IMR-90 (cell line): ENCODE measurements around the gene ELMO1. TPM values are rescaled to one million over a fixed set of nuclear protein-coding genes. Genes with fewer than 3 reads are reported as not detected.

Experiments
- ATAC-seq: fragments of 200-7000 bp; cut with Tn5 transposase; 2 replicates; pipeline ENCODE4 v1.9.1; 2020; ENCODE audit warnings: low read depth, mild to moderate bottlenecking, moderate library complexity
- BruUV-seq: library from RNA; stranded (reverse); fragments of 400-500 nt; replicated peaks from 2 replicates; lab custom pipeline; 2021; lab: Mats Ljungman, UMichigan
- CTCF ChIA-PET: fragments of 300-600 bp; formaldehyde crosslinking; extraction: SDS; loops from one replicate; lab custom pipeline; 2021; ENCODE audit warnings: antibody characterized with exemption; lab: Yijun Ruan, JAX
- POLR2A ChIA-PET: fragments of 300-600 bp; sonication (Branson Sonifier 250); formaldehyde crosslinking; loops from one replicate; lab custom pipeline; 2022; ENCODE audit warnings: antibody characterized with exemption; ENCODE audit not compliant: unreplicated experiment; lab: Charles Lee
- DNase-seq: peaks from one replicate; pipeline ENCODE4 v3.0.0; 2013
- H2AFZ ChIP-seq: replicated peaks from 2 replicates; pipeline ENCODE3; 2013; ENCODE audit warnings: low read length, mild to moderate bottlenecking; ENCODE audit not compliant: poor library complexity
- H2AK5ac ChIP-seq: 2 replicates; pipeline ENCODE4 v1.6.1; 2013; ENCODE audit warnings: low read depth, low read length, inconsistent platforms
- H2AK9ac ChIP-seq: replicated peaks from 2 replicates; pipeline ENCODE3; 2013; ENCODE audit warnings: mild to moderate bottlenecking, low read depth, low read length, moderate library complexity; ENCODE audit not compliant: poor library complexity
- H2BK120ac ChIP-seq: 2 replicates; pipeline ENCODE4 v1.6.1; 2013; ENCODE audit warnings: low read depth, low read length, inconsistent platforms
- H2BK15ac ChIP-seq: 3 replicates; pipeline ENCODE4 v1.6.1; 2013; ENCODE audit warnings: low read depth, low read length, inconsistent platforms
- H2BK20ac ChIP-seq: 2 replicates; pipeline ENCODE4 v1.6.1; 2013; ENCODE audit warnings: low read depth, mild to moderate bottlenecking, inconsistent platforms, low read length, moderate library complexity
- H2BK5ac ChIP-seq: 2 replicates; pipeline ENCODE4 v1.6.1; 2013; ENCODE audit warnings: mild to moderate bottlenecking, low read depth, low read length, inconsistent platforms; ENCODE audit not compliant: poor library complexity, severe bottlenecking
- H3K14ac ChIP-seq: replicated peaks from 2 replicates; pipeline ENCODE4 v1.6.1; 2013; ENCODE audit warnings: low read depth, low read length, inconsistent platforms
- H3K18ac ChIP-seq: 2 replicates; pipeline ENCODE4 v1.6.1; 2013; ENCODE audit warnings: low read depth, low read length, control low read depth
- H3K23ac ChIP-seq: 2 replicates; pipeline ENCODE4 v1.6.1; 2013; ENCODE audit warnings: low read depth, low read length, inconsistent platforms
- H3K27ac ChIP-seq: 2 replicates; pipeline ENCODE4 v1.5.1; 2013; ENCODE audit warnings: mild to moderate bottlenecking, control low read depth, low read length; ENCODE audit not compliant: insufficient read depth
- H3K27me3 ChIP-seq: 2 replicates; pipeline ENCODE4 v1.6.1; 2013; ENCODE audit warnings: low read length; ENCODE audit not compliant: control insufficient read depth, insufficient read depth
- H3K36me3 ChIP-seq: 2 replicates; pipeline ENCODE4 v1.6.1; 2013; ENCODE audit warnings: low read length, mixed read lengths; ENCODE audit not compliant: control insufficient read depth, insufficient read depth
- H3K4ac ChIP-seq: 2 replicates; pipeline ENCODE4 v1.6.1; 2013; ENCODE audit warnings: low read depth, low read length, inconsistent platforms
- H3K4me1 ChIP-seq: 2 replicates; pipeline ENCODE4 v1.6.1; 2013; ENCODE audit warnings: low read length, mixed read lengths; ENCODE audit not compliant: control insufficient read depth, insufficient read depth
- H3K4me2 ChIP-seq: 2 replicates; pipeline ENCODE4 v1.6.1; 2013; ENCODE audit warnings: low read depth, mild to moderate bottlenecking, control low read depth, low read length, moderate library complexity
- H3K4me3 ChIP-seq: 2 replicates; pipeline ENCODE4 v1.5.1; 2013; ENCODE audit warnings: low read depth, mild to moderate bottlenecking, control low read depth, low read length, moderate library complexity; ENCODE audit not compliant: insufficient read depth
- H3K56ac ChIP-seq: 2 replicates; pipeline ENCODE4 v1.6.1; 2013; ENCODE audit warnings: low read length, inconsistent platforms; ENCODE audit not compliant: insufficient read depth; ENCODE audit errors: extremely low read depth
- H3K79me1 ChIP-seq, 2 experiments: 2 replicates each; pipeline ENCODE4 v1.6.1; 2013; ENCODE audit warnings: low read length in 2 of 2, inconsistent platforms in 1 of 2, low read depth in 1 of 2
- H3K9ac ChIP-seq: 2 replicates; pipeline ENCODE4 v1.6.1; 2013; ENCODE audit warnings: low read depth, low read length, control low read depth
- H3K9me1 ChIP-seq: 2 replicates; pipeline ENCODE4 v1.6.1; 2013; ENCODE audit warnings: low read length, inconsistent platforms; ENCODE audit not compliant: insufficient read depth
- H3K9me3 ChIP-seq: 2 replicates; pipeline ENCODE4 v1.6.1; 2013; ENCODE audit warnings: low read length; ENCODE audit not compliant: control insufficient read depth, insufficient read depth
- H4K20me1 ChIP-seq: 2 replicates; pipeline ENCODE4 v1.6.1; 2013; ENCODE audit warnings: low read length, inconsistent platforms; ENCODE audit not compliant: insufficient read depth
- H4K5ac ChIP-seq: 2 replicates; pipeline ENCODE4 v1.6.1; 2013; ENCODE audit warnings: mild to moderate bottlenecking, low read depth, low read length, control low read depth
- H4K8ac ChIP-seq, 2 experiments: 2 replicates each; pipeline ENCODE4 v1.6.1; 2013; ENCODE audit warnings: low read depth in 2 of 2, low read length in 2 of 2, control low read depth in 1 of 2, inconsistent platforms in 1 of 2
- H4K91ac ChIP-seq: 2 replicates; pipeline ENCODE4 v1.6.1; 2013; ENCODE audit warnings: low read depth, low read length, inconsistent platforms; ENCODE audit not compliant: insufficient read depth
- BHLHE40 ChIP-seq: fragments of 150-350 bp; IDR thresholded peaks from 2 replicates; pipeline ENCODE4 v1.6.1; 2016; ENCODE audit warnings: mild to moderate bottlenecking, low read depth, low read length
- MAFK ChIP-seq: IDR thresholded peaks from 2 replicates; pipeline ENCODE4 v1.6.1; 2012; ENCODE audit warnings: low read depth, low read length, improper control_type of control experiment
- MAZ ChIP-seq: IDR thresholded peaks from 2 replicates; pipeline ENCODE4 v1.6.1; 2012; ENCODE audit warnings: low read depth, mild to moderate bottlenecking, low read length, improper control_type of control experiment, moderate library complexity, borderline replicate concordance
- WGBS, 2 experiments: methylation state at CpG; one replicate each; pipeline versions ENCODE4 v1.1.5 to v1.1.7; 2013; ENCODE audit warnings: missing lambda C conversion rate in 2 of 2; ENCODE audit not compliant: insufficient read length in 1 of 2; ENCODE audit errors: extremely low coverage in 2 of 2; 5-methylcytosine and 5-hydroxymethylcytosine counted together
- dilution Hi-C: fragments of 300-500 bp; cut with HindIII; formaldehyde crosslinking; loops from one replicate; pipeline ENCODE4 v1.14.3; 2018; ENCODE audit warnings: low sequenced_read_pairs; ENCODE audit not compliant: unreplicated experiment
- in situ Hi-C: fragments of 300-500 bp; cut with MboI; formaldehyde crosslinking; loops from 3 replicates; pipeline ENCODE4 v1.14.3; 2019; ENCODE audit warnings: low sequenced_read_pairs, inconsistent platforms, mixed read lengths
- intact Hi-C: fragments of 100-400 bp; cut with micrococcal nuclease; formaldehyde crosslinking; loops from 2 replicates; pipeline ENCODE4 v1.10.0; 2022
- polyA plus RNA-seq, 3 experiments: library from polyadenylated mRNA; depleted of rRNA; stranded (reverse); fragments of >200 nt; gene quantifications; 2 replicates each; pipeline ENCODE4 v1.2.3, GENCODE V29; 2012; ENCODE audit warnings: low replicate concordance in 1 of 3
- total RNA-seq: library from RNA; depleted of rRNA; stranded (reverse); fragments of >200 nt; gene quantifications from 2 replicates; pipeline ENCODE4 v1.2.3, GENCODE V29; 2012
- TF ChIP-seq, protein P1 (sequence below): fragments of 150-350 bp; IDR thresholded peaks from 2 replicates; pipeline ENCODE4 v1.6.1; 2017; ENCODE audit warnings: mild to moderate bottlenecking, antibody characterized with exemption, low read length, low read depth
- TF ChIP-seq, protein P2 (sequence below): fragments of 150-350 bp; IDR thresholded peaks from 2 replicates; pipeline ENCODE4 v1.6.1; 2016; ENCODE audit warnings: low read depth, mild to moderate bottlenecking, low read length, moderate library complexity, borderline replicate concordance

The ELMO1 gene
- total and polyA plus RNA-seq, 2 of the 4 experiments (the other 2 are of a cell fraction): 0.03 TPM; not detected in 1

DNA sequence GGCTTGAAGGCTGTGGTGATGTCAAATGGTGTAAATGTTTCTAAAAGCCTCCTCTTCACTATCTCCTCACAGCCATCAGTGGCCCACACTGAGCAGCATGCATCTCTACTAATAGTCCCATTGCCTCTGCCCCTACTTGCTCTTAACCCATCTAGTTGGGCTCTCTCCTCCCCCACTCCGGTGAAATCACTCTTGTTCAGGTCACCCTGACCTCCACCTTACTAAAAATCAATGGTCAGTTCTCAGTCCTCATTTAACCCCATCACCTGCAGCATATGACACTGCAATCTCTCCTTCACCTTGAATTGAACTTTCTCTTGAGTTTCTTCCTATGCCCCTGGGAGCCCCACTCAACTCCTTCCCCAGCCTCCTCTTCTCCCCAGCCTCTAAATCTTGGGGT, 369.2 kb downstream of the ELMO1 start:
- H3K56ac ChIP-seq: no peak overlapping the region
- no peak overlapping the region for H2AK5ac ChIP-seq
- H3K27ac ChIP-seq: no peak overlapping the region
- ChIA-PET POLR2A (no interaction called here), CTCF (no interaction called here)
- no peaks in the 10 kb centered on the region for H3K9me3 ChIP-seq
- H3K18ac ChIP-seq: no peak overlapping the region
- H3K27me3 ChIP-seq: no peaks in the 10 kb centered on the region; the same call in 1 of the 2 replicates
- no peak overlapping the region for H2BK20ac ChIP-seq
- TF ChIP-seq MAZ: no peak
- no peak for TF ChIP-seq MAFK
- TF ChIP-seq, protein P1, sequence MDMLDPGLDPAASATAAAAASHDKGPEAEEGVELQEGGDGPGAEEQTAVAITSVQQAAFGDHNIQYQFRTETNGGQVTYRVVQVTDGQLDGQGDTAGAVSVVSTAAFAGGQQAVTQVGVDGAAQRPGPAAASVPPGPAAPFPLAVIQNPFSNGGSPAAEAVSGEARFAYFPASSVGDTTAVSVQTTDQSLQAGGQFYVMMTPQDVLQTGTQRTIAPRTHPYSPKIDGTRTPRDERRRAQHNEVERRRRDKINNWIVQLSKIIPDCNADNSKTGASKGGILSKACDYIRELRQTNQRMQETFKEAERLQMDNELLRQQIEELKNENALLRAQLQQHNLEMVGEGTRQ: no peak
- no peak for TF ChIP-seq BHLHE40
- TF ChIP-seq, protein P2, sequence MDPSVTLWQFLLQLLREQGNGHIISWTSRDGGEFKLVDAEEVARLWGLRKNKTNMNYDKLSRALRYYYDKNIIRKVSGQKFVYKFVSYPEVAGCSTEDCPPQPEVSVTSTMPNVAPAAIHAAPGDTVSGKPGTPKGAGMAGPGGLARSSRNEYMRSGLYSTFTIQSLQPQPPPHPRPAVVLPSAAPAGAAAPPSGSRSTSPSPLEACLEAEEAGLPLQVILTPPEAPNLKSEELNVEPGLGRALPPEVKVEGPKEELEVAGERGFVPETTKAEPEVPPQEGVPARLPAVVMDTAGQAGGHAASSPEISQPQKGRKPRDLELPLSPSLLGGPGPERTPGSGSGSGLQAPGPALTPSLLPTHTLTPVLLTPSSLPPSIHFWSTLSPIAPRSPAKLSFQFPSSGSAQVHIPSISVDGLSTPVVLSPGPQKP: no peak
- no peak overlapping the region for H4K5ac ChIP-seq
- in situ Hi-C loops (no loop called here), dilution Hi-C loops (no loop called here), intact Hi-C loops (no loop called here)
- H2BK120ac ChIP-seq: no peak overlapping the region
- H3K79me1 ChIP-seq: no peaks in the 10 kb centered on the region
- peaks cover 5% of the 10 kb centered on the region for H3K4me1 ChIP-seq
- no peaks in the 10 kb centered on the region for H3K36me3 ChIP-seq
- no peak overlapping the region for H2AFZ ChIP-seq
- H4K8ac ChIP-seq: no peak overlapping the region
- WGBS, 2 experiments: 50% methylated on average over 1 of the region's 1 CpG; no CpG with 5 or more reads in 1 of the 2 experiments
- no peak overlapping the region for H3K9ac ChIP-seq
- H2BK15ac ChIP-seq: no peak overlapping the region
- H3K23ac ChIP-seq: no peak overlapping the region
- H2BK5ac ChIP-seq: no peak overlapping the region
- no peaks in the 10 kb centered on the region for H4K20me1 ChIP-seq
- no peak overlapping the region for H3K4ac ChIP-seq
- no peak overlapping the region for H2AK9ac ChIP-seq
- no peak overlapping the region for H4K91ac ChIP-seq
- H3K9me1 ChIP-seq: no peaks in the 10 kb centered on the region
- no peak overlapping the region for H3K14ac ChIP-seq
- BruUV-seq: no TSS peak
- H3K4me2 ChIP-seq: no peak overlapping the region
- H3K4me3 ChIP-seq: no peak overlapping the region
- ATAC-seq: no peak
- DNase-seq: no peak
